Activated naive CD4-positive, alpha-beta T cell treated with anti-CD3 and anti-CD28 coated beads for 36 hours (primary cell): Measurements from ENCODE around the gene TMEM167A. TPM values are rescaled to one million over a fixed set of nuclear protein-coding genes. Genes with fewer than 3 reads are reported as not detected.
"Not testable (repeated sequence)": the region's sequence is repeated elsewhere in the genome, so short reads cannot be mapped to it uniquely, and the experiment has no call there.

Experiments used
- CTCF ChIA-PET: fragments of 350-600 bp; sonication (Branson Sonifier 250); formaldehyde crosslinking; loops from one replicate; lab custom pipeline; 2021; ENCODE audit warnings: antibody characterized with exemption; lab: Charles Lee
- DNase-seq: peaks from one replicate; pipeline ENCODE4 v3.0.0-alpha.2; 2020
- H3K27ac Mint-ChIP-seq: one replicate; pipeline ENCODE4 v1.8.0; 2021; ENCODE audit warnings: mild to moderate bottlenecking, mixed read lengths
- H3K27me3 Mint-ChIP-seq: one replicate; pipeline ENCODE4 v1.8.0; 2021; ENCODE audit warnings: low read depth, mixed read lengths
- H3K36me3 Mint-ChIP-seq: one replicate; pipeline ENCODE4 v1.8.0; 2021; ENCODE audit warnings: low read depth, mixed read lengths
- H3K4me1 Mint-ChIP-seq: one replicate; pipeline ENCODE4 v1.8.0; 2021; ENCODE audit warnings: low read depth, mixed read lengths
- H3K4me3 Mint-ChIP-seq: one replicate; pipeline ENCODE4 v1.8.0; 2021; ENCODE audit warnings: mild to moderate bottlenecking, moderate library complexity, mixed read lengths
- H3K9me3 Mint-ChIP-seq: one replicate; pipeline ENCODE4 v1.8.0; 2021; ENCODE audit warnings: mixed read lengths
- intact Hi-C: fragments of 100-400 bp; cut with micrococcal nuclease; formaldehyde crosslinking; loops from one replicate; pipeline ENCODE4 v1.15.1; 2023
- total RNA-seq, 2 experiments: library from RNA; stranded (reverse); gene quantifications; one replicate each; pipeline ENCODE4 v1.2.3, GENCODE V29; 2021

The TMEM167A gene
- total RNA-seq, 2 experiments from 2014 or later: 58.8 to 64.4 TPM

- Mint-ChIP-seq H3K4me1 (peaks cover 41% of the 10 kb centered on the region), H3K4me3 (peak overlapping the region; percentile 98), H3K36me3 (peaks cover 23% of the 10 kb centered on the region), H3K27ac (peak overlapping the region; percentile 96), H3K9me3 (no peaks in the 10 kb centered on the region), H3K27me3 (no peaks in the 10 kb centered on the region)
- intact Hi-C loops: loop anchor here (2.0 to 10.0 kb wide), 7 partner anchors 110 to 1777 kb away; partner anchors contain the start of genes ATG10, RPS23 and ZCCHC9
- CTCF ChIA-PET: no interaction called here
- DNase-seq: no peak
Measured at GRCh38 chr5:83077662-83078261, 568 bp upstream of the TMEM167A start.

GRCh38 chr5:83072966-83073365 is 4.2 kb downstream of the TMEM167A start:
- CTCF ChIA-PET: no interaction called here
- Mint-ChIP-seq H3K4me1 (peaks cover 69% of the 10 kb centered on the region), H3K27me3 (no peaks in the 10 kb centered on the region), H3K27ac (no peak overlapping the region), H3K36me3 (peaks cover 29% of the 10 kb centered on the region), H3K4me3 (no peak overlapping the region), H3K9me3 (no peaks in the 10 kb centered on the region)
- DNase-seq: no peak
- intact Hi-C loops: loop anchor here (10.0 kb wide), 1 partner anchor 1328 kb away; no protein-coding TSS in a partner anchor

GRCh38 chr5:83071286-83072051 is 5.7 kb downstream of the TMEM167A start:
- DNase-seq: no peak
- no peak overlapping the region for H3K4me3 Mint-ChIP-seq
- peaks cover 72% of the 10 kb centered on the region for H3K4me1 Mint-ChIP-seq
- intact Hi-C loops: loop anchor here (10.0 kb wide), 1 partner anchor 1327 kb away; no protein-coding TSS in a partner anchor
- CTCF ChIA-PET: no interaction called here
- no peaks in the 10 kb centered on the region for H3K9me3 Mint-ChIP-seq
- H3K27me3 Mint-ChIP-seq: no peaks in the 10 kb centered on the region
- H3K27ac Mint-ChIP-seq: no peak overlapping the region
- peaks cover 29% of the 10 kb centered on the region for H3K36me3 Mint-ChIP-seq

GRCh38 chr5:83069096-83069799 is 7.9 kb downstream of the TMEM167A start:
- Mint-ChIP-seq H3K4me3 (no peak overlapping the region), H3K9me3 (no peaks in the 10 kb centered on the region), H3K36me3 (peaks cover 22% of the 10 kb centered on the region), H3K4me1 (peaks cover 64% of the 10 kb centered on the region), H3K27ac (no peak overlapping the region), H3K27me3 (no peaks in the 10 kb centered on the region)
- intact Hi-C loops: no loop called here
- CTCF ChIA-PET: no interaction called here
- DNase-seq: no peak

GRCh38 chr5:83067377-83067776 is 9.8 kb downstream of the TMEM167A start:
- H3K9me3 Mint-ChIP-seq, H3K27me3 Mint-ChIP-seq, DNase-seq, CTCF ChIA-PET, H3K27ac Mint-ChIP-seq, intact Hi-C loops, H3K36me3 Mint-ChIP-seq, H3K4me3 Mint-ChIP-seq: not testable (repeated sequence)
- H3K4me1 Mint-ChIP-seq: peaks cover 46% of the 10 kb centered on the region

- H3K27me3 Mint-ChIP-seq: no peaks in the 10 kb centered on the region
- no peak overlapping the region for H3K4me3 Mint-ChIP-seq
- H3K4me1 Mint-ChIP-seq: peaks cover 38% of the 10 kb centered on the region
- CTCF ChIA-PET: interaction anchor here (1.4 kb wide), 1 partner anchor 37 kb away, joined by 6 read pairs; no protein-coding TSS in a partner anchor
- no peak overlapping the region for H3K27ac Mint-ChIP-seq
- peaks cover 7% of the 10 kb centered on the region for H3K36me3 Mint-ChIP-seq
- no peak for DNase-seq
- intact Hi-C loops: no loop called here
- no peaks in the 10 kb centered on the region for H3K9me3 Mint-ChIP-seq
Measured at GRCh38 chr5:83066548-83067110, 10.6 kb downstream of the TMEM167A start.

GRCh38 chr5:83059341-83059740 is 17.9 kb downstream of the TMEM167A start:
- no peak for DNase-seq
- intact Hi-C loops: no loop called here
- no peak overlapping the region for H3K27ac Mint-ChIP-seq
- H3K4me1 Mint-ChIP-seq: peaks cover 1% of the 10 kb centered on the region
- H3K9me3 Mint-ChIP-seq: no peaks in the 10 kb centered on the region
- H3K4me3 Mint-ChIP-seq: no peak overlapping the region
- H3K36me3 Mint-ChIP-seq: peaks cover 36% of the 10 kb centered on the region
- H3K27me3 Mint-ChIP-seq: no peaks in the 10 kb centered on the region
- CTCF ChIA-PET: interaction anchor here (0.7 kb wide), 1 partner anchor 680 kb away, joined by 6 read pairs; no protein-coding TSS in a partner anchor

- Mint-ChIP-seq H3K4me3 (no peak overlapping the region), H3K27me3 (no peaks in the 10 kb centered on the region), H3K4me1 (no peaks in the 10 kb centered on the region), H3K36me3 (peaks cover 41% of the 10 kb centered on the region), H3K27ac (no peak overlapping the region), H3K9me3 (no peaks in the 10 kb centered on the region)
- no peak for DNase-seq
- CTCF ChIA-PET: interaction anchor here (0.7 kb wide), 1 partner anchor 681 kb away, joined by 6 read pairs; no protein-coding TSS in a partner anchor
- intact Hi-C loops: no loop called here
Measured at GRCh38 chr5:83058726-83059125, 18.5 kb downstream of the TMEM167A start.

GRCh38 chr5:83055166-83055565 is 22.0 kb downstream of the TMEM167A start:
- no peaks in the 10 kb centered on the region for H3K27me3 Mint-ChIP-seq
- CTCF ChIA-PET: interaction anchor here (0.6 kb wide), 1 partner anchor 385 kb away, joined by 4 read pairs; no protein-coding TSS in a partner anchor
- no peaks in the 10 kb centered on the region for H3K9me3 Mint-ChIP-seq
- H3K4me1 Mint-ChIP-seq: no peaks in the 10 kb centered on the region
- DNase-seq: no peak
- no peak overlapping the region for H3K27ac Mint-ChIP-seq
- H3K4me3 Mint-ChIP-seq: no peak overlapping the region
- intact Hi-C loops: no loop called here
- H3K36me3 Mint-ChIP-seq: peaks cover 41% of the 10 kb centered on the region

GRCh38 chr5:83050723-83051340 is 26.4 kb downstream of the TMEM167A start:
- no peak for DNase-seq
- CTCF ChIA-PET: no interaction called here
- intact Hi-C loops: no loop called here
- no peaks in the 10 kb centered on the region for H3K4me1 Mint-ChIP-seq
- no peak overlapping the region for H3K27ac Mint-ChIP-seq
- H3K27me3 Mint-ChIP-seq: no peaks in the 10 kb centered on the region
- H3K9me3 Mint-ChIP-seq: no peaks in the 10 kb centered on the region
- H3K4me3 Mint-ChIP-seq: no peak overlapping the region
- peaks cover 39% of the 10 kb centered on the region for H3K36me3 Mint-ChIP-seq

GRCh38 chr5:83049370-83049885 is 27.8 kb downstream of the TMEM167A start:
- no peak overlapping the region for H3K4me3 Mint-ChIP-seq

More at GRCh38 chr5:83049370-83049885, 27.8 kb downstream of the TMEM167A start:
- Mint-ChIP-seq H3K27me3 (no peaks in the 10 kb centered on the region), H3K9me3 (no peaks in the 10 kb centered on the region), H3K27ac (no peak overlapping the region), H3K36me3 (peaks cover 29% of the 10 kb centered on the region), H3K4me1 (no peaks in the 10 kb centered on the region)
- no peak for DNase-seq
- CTCF ChIA-PET: no interaction called here
- intact Hi-C loops: no loop called here
